NT2/D1 (cell line): ENCODE data around the gene FAM174C.
A peak's percentile ranks its signal among the peaks of the same experiment; 100 is the strongest.

Source experiments
- DNase-seq: peaks from one replicate; pipeline ENCODE4 v3.0.0-alpha.2; 2011; ENCODE audit warnings: low read depth, low spot score
- H3K27me3 ChIP-seq: 2 replicates; pipeline ENCODE4 v1.6.0; 2011; ENCODE audit warnings: mild to moderate bottlenecking; ENCODE audit not compliant: insufficient read length, insufficient read depth
- H3K36me3 ChIP-seq: 2 replicates; pipeline ENCODE4 v1.6.1; 2011; ENCODE audit warnings: mild to moderate bottlenecking, low read length, mixed read lengths; ENCODE audit not compliant: insufficient read depth, insufficient read length
- H3K4me1 ChIP-seq: 2 replicates; pipeline ENCODE4 v1.5.1; 2011; ENCODE audit not compliant: insufficient read depth, insufficient read length
- H3K4me3 ChIP-seq: 2 replicates; pipeline ENCODE4 v1.5.1; 2011; ENCODE audit warnings: low read depth; ENCODE audit not compliant: insufficient read length
- H3K9ac ChIP-seq: 2 replicates; pipeline ENCODE4 v1.6.0; 2011; ENCODE audit warnings: low read depth; ENCODE audit not compliant: insufficient read length
- H3K9me3 ChIP-seq: 2 replicates; pipeline ENCODE4 v1.5.1; 2011; ENCODE audit warnings: mild to moderate bottlenecking, low read length; ENCODE audit not compliant: insufficient read depth
- SUZ12 ChIP-seq: IDR thresholded peaks from 2 replicates; pipeline ENCODE4 v1.6.1; 2011; ENCODE audit not compliant: insufficient read length, insufficient read depth; ENCODE audit errors: extremely low read depth
- YY1 ChIP-seq: IDR thresholded peaks from 2 replicates; pipeline ENCODE4 v1.6.1; 2011; ENCODE audit not compliant: insufficient read length, insufficient read depth
- ZNF274 ChIP-seq: IDR thresholded peaks from 2 replicates; pipeline ENCODE4 v1.6.1; 2011; ENCODE audit warnings: mild to moderate bottlenecking, low read depth, low read length

FAM174C gene

DNA sequence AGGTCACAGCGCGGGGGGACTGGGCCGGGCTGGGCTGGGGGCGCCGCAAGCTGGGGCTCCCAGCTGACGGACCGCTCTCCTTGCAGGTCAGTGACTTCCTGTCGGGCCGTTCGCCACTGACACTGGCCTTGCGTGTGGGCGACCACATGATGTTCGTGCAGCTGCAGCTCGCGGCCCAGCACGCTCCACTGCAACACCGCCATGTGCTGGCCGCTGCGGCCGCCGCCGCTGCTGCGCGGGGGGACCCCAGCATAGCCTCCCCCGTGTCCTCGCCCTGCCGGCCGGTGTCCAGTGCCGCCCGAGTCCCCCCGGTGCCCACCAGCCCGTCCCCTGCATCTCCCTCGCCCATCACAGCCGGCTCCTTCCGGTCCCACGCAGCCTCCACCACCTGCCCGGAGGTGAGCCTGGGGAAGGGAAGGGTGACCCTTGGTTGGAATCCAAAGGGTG, 21.2 kb upstream of the FAM174C start:
- DNase-seq: no peak
- H3K9me3 ChIP-seq: no peaks in the 10 kb centered on the region
- H3K27me3 ChIP-seq: no peaks in the 10 kb centered on the region
- peaks cover 70% of the 10 kb centered on the region for H3K36me3 ChIP-seq
- no peak for TF ChIP-seq YY1
- no peak for TF ChIP-seq ZNF274
- no peak for TF ChIP-seq SUZ12
- H3K9ac ChIP-seq: peak overlapping the region; percentile 54
- H3K4me3 ChIP-seq: no peak overlapping the region
- peaks cover 30% of the 10 kb centered on the region for H3K4me1 ChIP-seq

- Histone ChIP-seq H3K9ac (peak overlapping the region; percentile 54), H3K4me1 (peaks cover 35% of the 10 kb centered on the region)
These were observed 20.7 kb upstream of the FAM174C start for GRCh38 chr19:1254530-1255185.

GRCh38 chr19:1255186-1256161, 19.9 kb upstream of the FAM174C start:
- Histone ChIP-seq H3K27me3 (no peaks in the 10 kb centered on the region), H3K9me3 (no peaks in the 10 kb centered on the region), H3K36me3 (peaks cover 62% of the 10 kb centered on the region), H3K9ac (peak overlapping the region; percentile 42), H3K4me3 (no peak overlapping the region), H3K4me1 (peaks cover 42% of the 10 kb centered on the region)
- no peak for DNase-seq
- TF ChIP-seq YY1: no peak
- no peak for TF ChIP-seq SUZ12
- no peak for TF ChIP-seq ZNF274

More at GRCh38 chr19:1254530-1255185, 20.7 kb upstream of the FAM174C start:
- no peak for DNase-seq
- H3K9me3 ChIP-seq: no peaks in the 10 kb centered on the region
- H3K27me3 ChIP-seq: no peaks in the 10 kb centered on the region
- peaks cover 70% of the 10 kb centered on the region for H3K36me3 ChIP-seq
- no peak for TF ChIP-seq YY1
- TF ChIP-seq ZNF274: no peak
- TF ChIP-seq SUZ12: no peak
- no peak overlapping the region for H3K4me3 ChIP-seq

GRCh38 chr19:1256646-1257474, 18.5 kb upstream of the FAM174C start:
- TF ChIP-seq ZNF274: no peak
- no peak for TF ChIP-seq YY1
- TF ChIP-seq SUZ12: no peak
- Histone ChIP-seq H3K4me3 (no peak overlapping the region), H3K4me1 (peaks cover 47% of the 10 kb centered on the region), H3K9ac (peak overlapping the region; percentile 9), H3K9me3 (no peaks in the 10 kb centered on the region), H3K36me3 (peaks cover 51% of the 10 kb centered on the region), H3K27me3 (no peaks in the 10 kb centered on the region)
- no peak for DNase-seq

- H3K4me3 ChIP-seq: no peak overlapping the region
- H3K4me1 ChIP-seq: peaks cover 50% of the 10 kb centered on the region
- no peaks in the 10 kb centered on the region for H3K9me3 ChIP-seq
- no peak for TF ChIP-seq SUZ12
- no peak for TF ChIP-seq ZNF274
- no peak overlapping the region for H3K9ac ChIP-seq
- no peak for DNase-seq
- peaks cover 49% of the 10 kb centered on the region for H3K36me3 ChIP-seq
- no peaks in the 10 kb centered on the region for H3K27me3 ChIP-seq
These were observed 17.7 kb upstream of the FAM174C start for GRCh38 chr19:1257475-1258162.

GRCh38 chr19:1258163-1258492, 17.2 kb upstream of the FAM174C start:
- H3K36me3 ChIP-seq: peaks cover 49% of the 10 kb centered on the region
- H3K4me1 ChIP-seq: peaks cover 50% of the 10 kb centered on the region
- H3K27me3 ChIP-seq: no peaks in the 10 kb centered on the region
- no peak for DNase-seq
- TF ChIP-seq ZNF274: no peak
- TF ChIP-seq SUZ12: no peak
- no peak for TF ChIP-seq YY1
- H3K9ac ChIP-seq: no peak overlapping the region
- H3K9me3 ChIP-seq: no peaks in the 10 kb centered on the region
- no peak overlapping the region for H3K4me3 ChIP-seq
